ENCODE results near the gene NTNG1. TPM values are rescaled to one million over a fixed set of nuclear protein-coding genes. Genes with fewer than 3 reads are reported as not detected.
A peak's percentile ranks its signal among the peaks of the same experiment; 100 is the strongest.
"Not testable (repeated sequence)": the region's sequence is repeated elsewhere in the genome, so short reads cannot be mapped to it uniquely, and the experiment has no call there.

NTNG1 gene
- total RNA-seq, 1 donor from 2014 or later, result 17.5 TPM

GRCh38 chr1:107142140-107142542, 1.3 kb downstream of the NTNG1 start:
- FAIRE-seq, result peak; percentile 82
- no peak for DNase-seq (ENCODE audit: low spot score in 2 of 2)

DNA sequence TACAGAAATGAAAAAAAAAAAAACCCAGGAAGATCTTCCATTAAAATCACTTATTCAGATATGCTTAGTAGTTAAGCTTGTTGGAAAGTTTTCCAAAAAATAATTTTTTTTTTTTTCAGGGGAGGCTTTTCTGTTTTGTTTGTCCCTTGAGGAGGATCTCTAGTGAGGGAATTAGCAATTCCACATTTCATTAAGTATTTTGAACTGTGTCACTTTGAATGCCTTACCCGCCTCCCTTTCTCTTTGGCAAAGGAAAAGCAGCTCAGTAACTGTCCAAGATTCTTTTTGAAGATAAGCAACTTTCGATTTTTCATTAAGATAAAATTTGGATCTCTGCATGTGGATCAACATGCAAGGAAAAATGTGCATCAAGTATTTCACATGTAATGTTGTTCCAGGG, 1.8 kb downstream of the NTNG1 start:
- FAIRE-seq, result no peak
- no peak for DNase-seq (ENCODE audit: low spot score in 2 of 2)

DNA sequence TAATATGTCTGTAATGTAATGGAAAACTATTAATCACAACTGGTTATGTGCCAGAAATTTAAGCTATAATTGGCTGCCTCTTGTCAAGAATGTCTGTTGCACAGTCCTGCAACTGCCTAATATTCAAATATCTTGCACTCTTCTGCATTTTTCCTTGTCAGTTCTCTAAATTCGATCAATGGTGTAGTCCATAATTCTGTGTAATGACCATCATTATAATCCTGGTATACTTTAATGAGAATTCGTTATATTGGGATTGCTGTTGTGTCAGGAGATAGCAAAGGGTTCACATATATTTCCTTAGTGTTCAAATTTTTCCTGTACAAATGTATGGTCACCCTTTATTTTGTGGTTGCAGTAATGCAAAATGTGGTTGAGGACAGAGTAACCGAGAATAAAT, 4.8 kb downstream of the NTNG1 start:
- no peak for FAIRE-seq
- DNase-seq (ENCODE audit: low spot score in 2 of 2), result no peak

- DNase-seq (ENCODE audit: low spot score in 2 of 2) (no peak), FAIRE-seq (no peak)
Observed at GRCh38 chr1:107147843-107148242, 7.0 kb downstream of the NTNG1 start.

DNA sequence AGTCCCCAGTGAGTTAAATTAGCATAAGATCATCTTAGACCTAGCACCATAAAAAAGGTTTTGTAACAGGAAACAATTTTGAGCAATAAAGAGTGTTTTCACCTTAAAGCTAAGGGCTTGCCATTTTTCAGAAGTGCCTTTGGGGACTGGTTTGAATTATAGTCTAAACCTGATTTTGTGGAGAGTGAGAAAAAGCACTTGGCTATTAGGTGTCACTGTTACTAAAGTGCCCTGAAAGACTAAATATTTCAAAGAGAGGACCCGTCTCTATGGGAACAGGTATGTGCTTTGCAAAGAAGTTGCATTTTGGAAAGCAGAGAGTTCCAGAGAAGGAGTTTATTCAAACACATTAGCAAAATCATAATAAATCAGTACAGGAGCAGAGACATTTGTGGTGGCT, 9.1 kb downstream of the NTNG1 start:
- FAIRE-seq (no peak), DNase-seq (ENCODE audit: low spot score in 2 of 2) (no peak)

DNA sequence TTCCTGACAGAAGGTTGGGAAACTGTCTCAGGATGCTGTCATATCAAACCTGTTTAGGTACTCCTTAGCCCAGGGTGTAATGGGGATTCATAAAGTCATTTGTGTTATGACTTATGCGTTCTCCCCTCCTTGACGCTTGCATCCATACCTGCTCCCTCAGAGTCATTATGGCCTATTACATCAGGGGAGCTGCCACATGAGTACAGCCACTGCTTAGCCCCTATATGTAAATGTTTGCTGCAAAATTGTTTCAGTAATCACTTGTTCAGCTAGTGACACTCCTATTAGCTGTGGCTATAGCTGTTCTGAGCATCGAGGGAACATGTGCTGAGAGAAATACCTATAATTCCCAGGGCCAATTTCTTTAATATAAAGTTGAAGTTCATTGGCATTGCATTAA, 10.5 kb downstream of the NTNG1 start:
- FAIRE-seq, result no peak
- DNase-seq (ENCODE audit: low spot score in 2 of 2), result no peak

DNA sequence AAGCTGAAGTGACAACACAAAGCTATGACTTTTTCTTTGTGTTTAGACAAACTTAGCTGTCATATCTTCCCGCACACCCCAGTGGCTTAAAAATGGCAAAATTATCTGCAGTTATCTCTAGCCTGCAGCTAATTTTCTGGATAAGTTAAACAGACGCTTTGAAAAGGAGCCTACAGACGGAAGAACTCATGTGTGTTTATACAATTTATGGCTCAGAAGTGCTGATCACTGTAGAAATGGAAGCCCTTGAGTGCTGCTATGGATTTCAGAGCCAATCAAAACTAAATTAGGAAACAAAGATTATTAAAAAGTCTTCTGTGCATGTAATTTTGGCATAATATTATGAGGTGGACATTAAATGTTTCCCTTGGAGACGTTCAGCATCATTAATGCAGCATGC, 11.6 kb downstream of the NTNG1 start:
- no peak for DNase-seq (ENCODE audit: low spot score in 2 of 2)
- FAIRE-seq, result no peak

- DNase-seq (ENCODE audit: low spot score in 2 of 2), result no peak
- no peak for FAIRE-seq
Observed at GRCh38 chr1:107153014-107153413, 12.2 kb downstream of the NTNG1 start.

DNA sequence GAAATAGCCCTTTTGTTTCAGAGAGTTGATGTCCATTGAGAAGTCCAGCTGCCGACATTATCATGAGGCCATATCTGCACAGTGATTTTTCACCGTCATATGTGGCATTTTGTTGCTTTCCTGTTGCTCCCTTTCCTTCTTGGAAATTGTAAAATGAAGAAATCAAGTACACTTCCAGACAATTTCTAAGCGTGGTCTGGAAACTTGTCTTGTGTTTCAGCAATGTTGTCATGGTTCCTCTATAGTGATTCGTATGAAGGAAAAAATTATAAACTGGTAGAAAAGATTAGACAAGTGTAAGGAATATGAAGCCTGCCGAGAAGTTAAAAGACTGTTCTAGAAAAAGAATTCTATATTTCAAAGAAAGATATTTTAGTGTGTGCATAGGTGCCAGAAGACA, 17.7 kb downstream of the NTNG1 start:
- DNase-seq (ENCODE audit: low spot score in 2 of 2) (no peak), FAIRE-seq (no peak)

DNA sequence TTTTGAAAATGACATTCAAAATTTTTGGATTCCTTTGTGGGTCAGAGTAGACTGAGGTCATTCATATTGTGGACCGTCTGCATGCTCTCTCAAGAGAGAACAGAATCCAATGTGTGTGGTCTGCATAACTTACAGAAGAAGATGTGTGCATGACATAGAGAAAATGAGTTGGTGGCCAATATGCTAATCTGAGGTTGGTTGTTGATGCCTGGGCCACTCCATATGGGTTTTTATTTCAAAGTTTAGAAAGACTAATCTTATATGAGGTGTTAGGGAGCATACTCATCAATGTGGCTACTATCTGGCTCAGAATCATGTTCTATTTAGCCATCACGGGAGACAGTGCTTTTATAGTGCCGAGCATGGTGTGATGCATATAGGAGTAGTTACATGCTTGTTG, 18.2 kb downstream of the NTNG1 start:
- DNase-seq (ENCODE audit: low spot score in 2 of 2) (no peak), FAIRE-seq (no peak)

GRCh38 chr1:107162745-107163144, 21.9 kb downstream of the NTNG1 start:
- DNase-seq (ENCODE audit: low spot score in 2 of 2) (no peak), FAIRE-seq (no peak)

DNA sequence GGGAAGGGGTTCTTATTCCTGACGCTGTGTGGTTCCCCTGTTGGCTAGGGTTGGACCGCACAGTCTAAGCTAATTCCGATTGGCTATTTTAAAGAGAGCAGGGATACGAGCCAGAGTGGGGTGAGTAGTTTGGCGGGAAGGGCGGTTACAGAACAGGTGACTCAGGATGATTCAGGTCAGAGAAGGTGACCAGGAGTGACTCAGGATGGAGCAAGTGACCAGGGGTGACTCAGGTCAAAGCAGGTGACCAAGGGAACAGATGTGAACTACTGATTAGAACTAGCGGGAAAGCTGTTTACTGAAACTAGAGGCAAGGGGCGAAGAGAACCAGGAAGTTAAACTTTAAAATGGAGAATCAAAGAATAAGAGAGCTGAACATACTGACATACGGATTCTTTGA, 24.1 kb downstream of the NTNG1 start:
- FAIRE-seq, result not testable (repeated sequence)

GRCh38 chr1:107169615-107170014, 28.8 kb downstream of the NTNG1 start:
- FAIRE-seq (no peak), DNase-seq (ENCODE audit: low spot score in 2 of 2) (no peak)

More for the DNA sequence above, 24.1 kb downstream of the NTNG1 start:
- not testable (repeated sequence) for DNase-seq (ENCODE audit: low spot score in 2 of 2)

- no peak for DNase-seq (ENCODE audit: low spot score in 2 of 2)
Observed at GRCh38 chr1:107171333-107171732, 30.5 kb downstream of the NTNG1 start.

DNA sequence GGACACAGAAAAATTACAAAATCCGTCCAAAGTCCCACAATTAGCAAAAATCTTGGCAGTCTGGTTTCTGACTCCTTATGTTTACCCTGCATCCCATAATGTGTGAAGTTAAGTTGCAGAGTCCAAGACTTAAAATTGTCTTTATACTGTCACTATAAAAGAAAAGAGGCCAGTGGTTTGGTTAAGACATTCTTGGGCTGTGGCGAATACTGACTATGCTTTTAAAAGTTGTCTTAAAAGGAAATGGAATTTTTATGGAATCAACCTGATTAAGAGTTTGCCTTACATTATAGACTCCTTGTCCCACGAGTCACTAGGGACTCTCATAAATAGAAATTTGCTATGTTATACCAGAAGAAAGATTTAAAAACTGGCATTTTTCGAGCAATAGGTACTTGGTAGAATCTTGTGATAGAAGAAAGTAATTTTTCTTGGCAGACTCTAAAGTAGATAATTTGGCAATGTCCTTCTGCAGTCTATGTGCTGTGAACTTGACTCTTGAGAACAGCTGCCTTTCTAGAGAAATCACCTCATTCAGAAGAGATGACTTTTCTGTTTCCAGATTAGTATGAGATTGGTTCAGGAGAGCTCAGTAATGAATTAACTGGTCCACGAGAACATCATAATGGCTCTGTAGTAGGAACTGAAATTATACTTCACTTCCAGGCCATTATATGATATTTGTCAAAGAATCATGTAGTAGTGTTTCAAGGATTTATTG, 31.8 kb downstream of the NTNG1 start:
- DNase-seq (ENCODE audit: low spot score in 2 of 2) (no peak), FAIRE-seq (no peak)

More at GRCh38 chr1:107171333-107171732, 30.5 kb downstream of the NTNG1 start:
- FAIRE-seq, result no peak

GRCh38 chr1:107175102-107175909, 34.5 kb downstream of the NTNG1 start:
- FAIRE-seq (no peak), DNase-seq (ENCODE audit: low spot score in 2 of 2) (no peak)

DNA sequence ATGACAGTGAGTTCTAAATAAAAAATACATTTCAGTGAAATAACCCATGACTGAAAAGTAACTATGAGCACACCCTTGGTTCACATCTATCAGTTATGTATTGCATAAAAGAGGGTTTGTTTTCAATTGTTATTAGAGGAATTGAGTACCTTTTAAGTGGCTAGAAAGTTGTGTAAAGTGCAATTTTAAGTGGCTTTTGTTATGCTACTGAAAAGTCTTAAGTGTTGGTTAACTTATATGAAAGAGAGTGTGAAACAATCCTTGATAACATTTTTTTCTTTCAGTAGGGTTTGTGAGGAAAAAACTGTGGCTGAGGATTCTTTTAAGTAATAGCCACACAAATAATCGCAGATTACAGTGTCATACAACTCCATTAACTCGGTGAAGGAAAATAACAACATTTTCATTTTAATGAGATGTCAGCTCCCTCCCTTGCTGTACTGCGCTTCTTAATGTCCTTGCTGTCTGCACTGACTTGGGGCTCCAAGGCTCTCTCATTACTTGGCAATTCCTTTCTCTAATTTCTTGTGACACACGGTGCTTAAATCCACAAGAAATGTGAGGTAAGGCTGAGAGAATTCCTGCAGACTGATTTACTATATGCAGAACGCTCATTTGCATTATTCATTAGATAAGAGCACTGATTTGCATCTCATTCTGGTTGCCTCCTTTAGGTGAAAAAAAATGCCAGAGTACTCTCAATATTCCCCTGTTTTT, 40.6 kb downstream of the NTNG1 start:
- FAIRE-seq (no peak), DNase-seq (ENCODE audit: low spot score in 2 of 2) (no peak)

DNA sequence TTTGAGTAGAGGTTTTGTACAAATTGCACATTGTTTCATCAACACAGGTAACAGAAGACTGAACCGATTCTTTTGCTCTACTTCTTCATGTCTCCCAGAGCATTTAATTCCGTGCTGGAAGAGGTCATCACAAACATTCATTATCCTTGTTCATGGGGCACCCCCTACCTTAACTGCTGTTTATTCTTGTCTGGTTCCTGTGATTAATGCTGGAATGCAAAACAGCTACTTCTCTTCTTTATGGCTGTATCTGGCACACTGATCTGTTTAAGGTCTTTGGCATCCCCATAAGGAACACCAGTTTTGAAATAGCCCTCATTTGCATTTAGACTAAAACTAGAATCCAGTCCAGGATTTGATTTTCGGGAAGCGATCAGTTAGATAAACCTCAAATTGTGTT, 42.2 kb downstream of the NTNG1 start:
- no peak for FAIRE-seq
- no peak for DNase-seq (ENCODE audit: low spot score in 2 of 2)

- DNase-seq (ENCODE audit: low spot score in 2 of 2) (no peak), FAIRE-seq (no peak)
Observed at GRCh38 chr1:107184888-107185287, 44.0 kb downstream of the NTNG1 start.

DNA sequence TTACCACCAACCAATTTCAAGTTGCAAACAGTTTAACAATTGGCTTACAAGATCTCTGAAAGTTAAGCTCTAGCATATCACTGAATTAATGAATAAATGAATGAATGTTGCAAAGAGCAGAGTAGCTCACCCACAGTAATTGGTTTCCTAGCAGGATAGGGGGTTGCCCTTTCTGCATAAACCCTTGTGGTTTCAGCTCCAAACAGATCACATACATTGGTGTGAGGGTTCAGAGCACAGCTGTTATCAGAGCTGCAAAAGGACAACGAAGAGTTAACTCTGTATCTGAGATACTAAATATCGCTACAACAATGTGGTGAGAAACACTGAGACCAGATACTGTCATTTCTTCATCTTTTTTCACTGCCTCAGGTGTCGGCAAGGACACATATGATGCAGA, 46.6 kb downstream of the NTNG1 start:
- DNase-seq (ENCODE audit: low spot score in 2 of 2) (no peak), FAIRE-seq (no peak)

- DNase-seq (ENCODE audit: low spot score in 2 of 2) (no peak), FAIRE-seq (no peak)
Observed at GRCh38 chr1:107188160-107188559, 47.3 kb downstream of the NTNG1 start.

Measured in frontal cortex (tissue), 4 donors.